SK-N-SH (cell line): ENCODE data around the gene MED15. TPM values are rescaled to one million over a fixed set of nuclear protein-coding genes. Genes with fewer than 3 reads are reported as not detected.

ENCODE experiments used
- CTCF ChIA-PET: fragments of 300-600, 350-600 bp; formaldehyde crosslinking; extraction: SDS; loops from one replicate; lab custom pipeline; 2021; lab: Yijun Ruan, JAX
- POLR2A ChIA-PET: fragments of 350-600 bp; sonication (Branson Sonifier 250); formaldehyde crosslinking; extraction: SDS; loops from one replicate; lab custom pipeline; 2020; ENCODE audit warnings: antibody characterized with exemption, inconsistent platforms; lab: Yijun Ruan, JAX
- DNase-seq: peaks from one replicate; pipeline ENCODE4 v3.0.0; 2012
- H2AFZ ChIP-seq: fragments of 200-600 bp; sonication (generic); 2 replicates; pipeline ENCODE4 v1.8.1; 2016; ENCODE audit warnings: antibody characterized with exemption, mild to moderate bottlenecking, low read depth
- H3F3A ChIP-seq: fragments of 200-600 bp; sonication (generic); replicated peaks from 2 replicates; pipeline ENCODE3; 2016; ENCODE audit warnings: antibody characterized with exemption, mild to moderate bottlenecking; ENCODE audit not compliant: insufficient read depth
- H3K27ac ChIP-seq, 2 experiments: fragments of 200-500 bp in 1 of 2; fragments of 200-600 bp in 1 of 2; sonication (Bioruptor generic) in 1 of 2; sonication (generic), shearing (Covaris generic) in 1 of 2; 2 replicates each; pipeline versions ENCODE4 v1.5.1 to v1.6.1; 2014 to 2016; ENCODE audit warnings: low read depth in 2 of 2, inconsistent platforms in 1 of 2, low read length in 1 of 2, mild to moderate bottlenecking in 1 of 2, mixed read lengths in 1 of 2
- H3K27me3 ChIP-seq: fragments of 200-600 bp; sonication (generic), shearing (Covaris generic); 2 replicates; pipeline ENCODE4 v1.6.1; 2016; ENCODE audit warnings: mixed run types; ENCODE audit not compliant: insufficient read depth
- H3K36me3 ChIP-seq, 2 experiments: fragments of 200-500 bp in 1 of 2; fragments of 200-600 bp in 1 of 2; sonication (Bioruptor generic) in 1 of 2; sonication (generic) in 1 of 2; replicated peaks in 1 of 2; 2 replicates each; pipeline versions ENCODE3 to v1.5.1; 2014 to 2016; ENCODE audit warnings: low read length in 1 of 2, mild to moderate bottlenecking in 1 of 2; ENCODE audit not compliant: insufficient read depth in 2 of 2, control insufficient read depth in 1 of 2
- H3K4me1 ChIP-seq, 2 experiments: fragments of 200-500 bp in 1 of 2; fragments of 200-600 bp in 1 of 2; sonication (Bioruptor generic) in 1 of 2; sonication (generic), shearing (Covaris generic) in 1 of 2; 2 replicates each; pipeline versions ENCODE4 v1.5.1 to v1.6.1; 2014 to 2016; ENCODE audit warnings: low read depth in 1 of 2, low read length in 1 of 2, mixed run types in 1 of 2; ENCODE audit not compliant: insufficient read depth in 2 of 2, control insufficient read depth in 1 of 2
- H3K4me2 ChIP-seq: fragments of 200-600 bp; sonication (generic), shearing (Covaris generic); 2 replicates; pipeline ENCODE4 v1.6.1; 2017; ENCODE audit warnings: mixed run types
- H3K4me3 ChIP-seq, 2 experiments: fragments of 200-500 bp in 1 of 2; fragments of 200-600 bp in 1 of 2; sonication (Bioruptor generic) in 1 of 2; sonication (generic), shearing (Covaris generic) in 1 of 2; 2 replicates each; pipeline versions ENCODE4 v1.5.1 to v1.8.1; 2014 to 2016; ENCODE audit warnings: low read depth in 2 of 2, inconsistent platforms in 1 of 2, low read length in 1 of 2, mild to moderate bottlenecking in 1 of 2, mixed read lengths in 1 of 2, moderate library complexity in 1 of 2
- H3K79me2 ChIP-seq: fragments of 200-600 bp; sonication (generic); 2 replicates; pipeline ENCODE4 v1.8.1; 2017; ENCODE audit warnings: mild to moderate bottlenecking; ENCODE audit not compliant: insufficient read depth
- H3K9ac ChIP-seq: fragments of 200-600 bp; sonication (generic); 2 replicates; pipeline ENCODE4 v1.6.1; 2017; ENCODE audit warnings: mixed run types
- H3K9me2 ChIP-seq: fragments of 200-600 bp; sonication (generic); 2 replicates; pipeline ENCODE4 v1.6.1; 2017; ENCODE audit warnings: mixed run types
- H3K9me3 ChIP-seq: fragments of 200-600 bp; sonication (generic); 2 replicates; pipeline ENCODE4 v1.6.1; 2017; ENCODE audit warnings: mixed run types, mild to moderate bottlenecking, moderate library complexity
- H4K20me1 ChIP-seq: fragments of 200-600 bp; sonication (generic); 2 replicates; pipeline ENCODE4 v1.6.1; 2017; ENCODE audit warnings: mild to moderate bottlenecking, mixed run types; ENCODE audit not compliant: insufficient read depth
- CHD2 ChIP-seq: fragments of 150-350 bp; IDR thresholded peaks from 2 replicates; pipeline ENCODE4 v1.6.1; 2018; ENCODE audit warnings: low read length; ENCODE audit not compliant: partially characterized antibody
- EP300 ChIP-seq, 2 experiments: IDR thresholded peaks; 2 replicates each; pipeline versions ENCODE4 v1.4.0 to v1.6.1; 2012; ENCODE audit warnings: borderline replicate concordance in 1 of 2, low read depth in 1 of 2, low read length in 1 of 2
- FOXM1 ChIP-seq: IDR thresholded peaks from 2 replicates; pipeline ENCODE4 v1.4.0; 2012; ENCODE audit warnings: low read depth, mild to moderate bottlenecking
- GABPA ChIP-seq: IDR thresholded peaks from 2 replicates; pipeline ENCODE4 v1.4.0; 2012; ENCODE audit warnings: low read depth, mild to moderate bottlenecking
- GATA2 ChIP-seq: sonication (generic); formaldehyde crosslinking; IDR thresholded peaks from 2 replicates; pipeline ENCODE4 v1.5.0; 2020; ENCODE audit warnings: mild to moderate bottlenecking, missing genetic modification reagents
- IRF3 ChIP-seq: fragments of 150-350 bp; IDR thresholded peaks from 2 replicates; pipeline ENCODE4 v1.6.1; 2016; ENCODE audit warnings: mild to moderate bottlenecking, low read depth, low read length
- JUND ChIP-seq: IDR thresholded peaks from 2 replicates; pipeline ENCODE4 v1.4.0; 2012
- MXI1 ChIP-seq: IDR thresholded peaks from 2 replicates; pipeline ENCODE4 v1.6.1; 2012; ENCODE audit warnings: mild to moderate bottlenecking, low read depth, low read length, improper control_type of control experiment
- POLR2AphosphoS5 ChIP-seq: IDR thresholded peaks from 2 replicates; pipeline ENCODE4 v1.6.1; 2012; ENCODE audit warnings: low read depth, low read length
- RCOR1 ChIP-seq: fragments of 150-350 bp; IDR thresholded peaks from 2 replicates; pipeline ENCODE4 v1.6.1; 2017; ENCODE audit warnings: antibody characterized with exemption, low read length
- SMC3 ChIP-seq: IDR thresholded peaks from 2 replicates; pipeline ENCODE4 v1.6.1; 2012; ENCODE audit warnings: low read depth, low read length, improper control_type of control experiment
- TAF1 ChIP-seq: IDR thresholded peaks from 2 replicates; pipeline ENCODE4 v1.6.1; 2012; ENCODE audit warnings: low read depth, mild to moderate bottlenecking, low read length, moderate library complexity, borderline replicate concordance
- TCF12 ChIP-seq: IDR thresholded peaks from 2 replicates; pipeline ENCODE4 v1.4.0; 2012
- YY1 ChIP-seq: IDR thresholded peaks from 2 replicates; pipeline ENCODE4 v1.4.0; 2012; ENCODE audit warnings: low read depth, mild to moderate bottlenecking
- WGBS: methylation state at CpG from one replicate; pipeline ENCODE4 v1.1.6; 2017; ENCODE audit warnings: low lambda C conversion rate; 5-methylcytosine and 5-hydroxymethylcytosine counted together
- polyA plus RNA-seq, 3 experiments: library from polyadenylated mRNA; depleted of rRNA; stranded (reverse); fragments of >200 nt; gene quantifications; 2 replicates each; pipeline ENCODE4 v1.2.3, GENCODE V29; 2012
- TF ChIP-seq, protein P1 (sequence below): IDR thresholded peaks from 2 replicates; pipeline ENCODE4 v1.4.0; 2012; ENCODE audit warnings: low read depth, borderline replicate concordance
- TF ChIP-seq, protein P2 (sequence below): fragments of 150-350 bp; IDR thresholded peaks from 2 replicates; pipeline ENCODE4 v1.6.1; 2017; ENCODE audit warnings: antibody characterized with exemption, low read length, low read depth, borderline replicate concordance
- TF ChIP-seq, protein P3 (sequence below): IDR thresholded peaks from 2 replicates; pipeline ENCODE4; 2012

The MED15 gene
- polyA plus RNA-seq, 1 of the 3 experiments (the other 2 are of a cell fraction): 45.1 TPM

DNA sequence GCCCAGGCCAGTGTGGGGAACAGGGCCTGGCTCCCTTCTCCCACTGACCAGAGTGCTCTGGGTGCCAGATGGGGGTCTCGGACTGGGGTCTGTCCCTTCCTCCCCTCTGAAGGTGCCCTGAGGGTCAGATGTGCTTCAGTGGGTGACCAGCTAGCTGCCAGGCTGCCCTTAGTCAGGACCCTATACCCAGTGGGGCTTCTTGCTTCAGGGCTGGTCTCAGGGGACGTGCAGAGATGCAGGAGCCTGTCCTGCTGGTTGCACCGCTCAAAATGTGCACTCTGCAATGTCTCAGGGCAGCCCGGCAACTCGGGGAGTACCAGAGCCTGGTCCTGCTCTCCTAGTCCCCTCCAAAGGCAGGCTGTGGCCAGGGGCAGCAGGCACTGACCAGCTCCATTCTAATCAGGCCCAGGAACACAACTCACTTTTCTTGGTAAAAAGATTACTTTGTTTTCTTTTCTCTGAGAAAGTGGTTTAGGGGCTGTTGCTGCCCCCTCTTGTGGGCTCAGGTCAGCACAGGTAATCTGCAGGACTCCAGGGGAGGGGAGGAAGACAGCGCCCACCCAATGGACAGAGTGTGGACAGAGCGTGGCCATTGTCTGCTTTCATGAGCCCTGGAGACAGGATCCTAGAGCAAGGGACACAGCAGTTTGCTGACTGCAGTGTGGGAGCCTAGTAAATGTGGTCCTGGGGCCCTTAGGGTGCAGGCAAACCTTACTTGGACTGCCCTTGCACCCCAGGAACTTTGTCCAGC, 80.9 kb downstream of the MED15 start:
- no peak for DNase-seq
- no peak overlapping the region for H2AFZ ChIP-seq
- no peak overlapping the region for H3K4me2 ChIP-seq
- H3K9ac ChIP-seq: no peak overlapping the region
- no peaks in the 10 kb centered on the region for H3K9me2 ChIP-seq
- WGBS: 97% methylated on average over 5 of the region's 7 CpGs
- H3K79me2 ChIP-seq: no peaks in the 10 kb centered on the region
- CTCF ChIA-PET: interaction anchor here (0.8 kb wide), 1 partner anchor 12 kb away, joined by 3 read pairs; no protein-coding TSS in a partner anchor
- TF ChIP-seq RCOR1 (no peak), MXI1 (no peak), GATA2 (CRISPR knock-in tag) (no peak), CHD2 (no peak), GABPA (no peak), TAF1 (no peak), SMC3 (no peak), YY1 (no peak), POLR2AphosphoS5 (no peak)
- TF ChIP-seq, protein P1, sequence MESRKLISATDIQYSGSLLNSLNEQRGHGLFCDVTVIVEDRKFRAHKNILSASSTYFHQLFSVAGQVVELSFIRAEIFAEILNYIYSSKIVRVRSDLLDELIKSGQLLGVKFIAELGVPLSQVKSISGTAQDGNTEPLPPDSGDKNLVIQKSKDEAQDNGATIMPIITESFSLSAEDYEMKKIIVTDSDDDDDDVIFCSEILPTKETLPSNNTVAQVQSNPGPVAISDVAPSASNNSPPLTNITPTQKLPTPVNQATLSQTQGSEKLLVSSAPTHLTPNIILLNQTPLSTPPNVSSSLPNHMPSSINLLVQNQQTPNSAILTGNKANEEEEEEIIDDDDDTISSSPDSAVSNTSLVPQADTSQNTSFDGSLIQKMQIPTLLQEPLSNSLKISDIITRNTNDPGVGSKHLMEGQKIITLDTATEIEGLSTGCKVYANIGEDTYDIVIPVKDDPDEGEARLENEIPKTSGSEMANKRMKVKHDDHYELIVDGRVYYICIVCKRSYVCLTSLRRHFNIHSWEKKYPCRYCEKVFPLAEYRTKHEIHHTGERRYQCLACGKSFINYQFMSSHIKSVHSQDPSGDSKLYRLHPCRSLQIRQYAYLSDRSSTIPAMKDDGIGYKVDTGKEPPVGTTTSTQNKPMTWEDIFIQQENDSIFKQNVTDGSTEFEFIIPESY: no peak
- TF ChIP-seq, protein P2, sequence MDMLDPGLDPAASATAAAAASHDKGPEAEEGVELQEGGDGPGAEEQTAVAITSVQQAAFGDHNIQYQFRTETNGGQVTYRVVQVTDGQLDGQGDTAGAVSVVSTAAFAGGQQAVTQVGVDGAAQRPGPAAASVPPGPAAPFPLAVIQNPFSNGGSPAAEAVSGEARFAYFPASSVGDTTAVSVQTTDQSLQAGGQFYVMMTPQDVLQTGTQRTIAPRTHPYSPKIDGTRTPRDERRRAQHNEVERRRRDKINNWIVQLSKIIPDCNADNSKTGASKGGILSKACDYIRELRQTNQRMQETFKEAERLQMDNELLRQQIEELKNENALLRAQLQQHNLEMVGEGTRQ: no peak
- TF ChIP-seq, all 33 proteins: peak for 0
- Histone ChIP-seq H3K4me1 (peaks cover 0 to 40% of the 10 kb centered on the region in 2 experiments; a peak in 1 of 4 replicates), H3K27me3 (no peaks in the 10 kb centered on the region), H3K36me3 (peaks cover 4 to 45% of the 10 kb centered on the region in 2 experiments), H3K4me3 (no peak overlapping the region), H3K27ac (peak overlapping the region in 1 of 2 experiments; percentile 22; a peak in 1 of 4 replicates), H4K20me1 (peaks cover 8% of the 10 kb centered on the region; the same call in 1 of the 2 replicates), H3F3A (peaks cover 7% of the 10 kb centered on the region), H3K9me3 (no peaks in the 10 kb centered on the region)
- POLR2A ChIA-PET: no interaction called here

GRCh38 chr22:20588843-20589581, 81.6 kb downstream of the MED15 start:
- peaks cover 0 to 38% of the 10 kb centered on the region in 2 experiments for H3K36me3 ChIP-seq
- H3K27me3 ChIP-seq: no peaks in the 10 kb centered on the region
- H3K4me3 ChIP-seq: no peak overlapping the region
- peaks cover 0 to 32% of the 10 kb centered on the region in 2 experiments; a peak in 1 of 4 replicates for H3K4me1 ChIP-seq
- DNase-seq: no peak
- peaks cover under 1% of the 10 kb centered on the region for H3F3A ChIP-seq
- ChIA-PET CTCF (interaction anchor here (0.8 kb wide), 1 partner anchor 11 kb away, joined by 3 read pairs; no protein-coding TSS in a partner anchor), POLR2A (no interaction called here)
- 97% methylated on average over 5 of the region's 13 CpGs for WGBS
- H3K9ac ChIP-seq: no peak overlapping the region
- H3K9me3 ChIP-seq: no peaks in the 10 kb centered on the region
- no peaks in the 10 kb centered on the region for H3K79me2 ChIP-seq
- H3K9me2 ChIP-seq: no peaks in the 10 kb centered on the region
- no peak overlapping the region for H2AFZ ChIP-seq
- no peak overlapping the region for H3K4me2 ChIP-seq
- H3K27ac ChIP-seq: no peak overlapping the region; a peak in 1 of 4 replicates
- H4K20me1 ChIP-seq: peaks cover 5% of the 10 kb centered on the region; the same call in 1 of the 2 replicates
- TF ChIP-seq, protein P1: no peak
- TF ChIP-seq, protein P3, sequence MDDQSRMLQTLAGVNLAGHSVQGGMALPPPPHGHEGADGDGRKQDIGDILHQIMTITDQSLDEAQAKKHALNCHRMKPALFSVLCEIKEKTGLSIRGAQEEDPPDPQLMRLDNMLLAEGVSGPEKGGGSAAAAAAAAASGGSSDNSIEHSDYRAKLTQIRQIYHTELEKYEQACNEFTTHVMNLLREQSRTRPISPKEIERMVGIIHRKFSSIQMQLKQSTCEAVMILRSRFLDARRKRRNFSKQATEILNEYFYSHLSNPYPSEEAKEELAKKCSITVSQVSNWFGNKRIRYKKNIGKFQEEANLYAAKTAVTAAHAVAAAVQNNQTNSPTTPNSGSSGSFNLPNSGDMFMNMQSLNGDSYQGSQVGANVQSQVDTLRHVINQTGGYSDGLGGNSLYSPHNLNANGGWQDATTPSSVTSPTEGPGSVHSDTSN: no peak
- no peak for TF ChIP-seq JUND
- TF ChIP-seq IRF3: no peak
- TF ChIP-seq TAF1: no peak
- TF ChIP-seq GABPA: no peak
- TF ChIP-seq RCOR1: no peak
- TF ChIP-seq FOXM1: no peak
- TF ChIP-seq EP300 (IDR thresholded peaks at IDR 0.05; ENCODE audit: borderline replicate concordance in 1 of 2, low read depth in 1 of 2, low read length in 1 of 2): no peak
- TF ChIP-seq TCF12: no peak
- TF ChIP-seq GATA2 (CRISPR knock-in tag): no peak
- TF ChIP-seq MXI1: no peak
